Endothelial cell (in vitro differentiated cells): ENCODE results near the gene DOCK11. TPM values are rescaled to one million over a fixed set of nuclear protein-coding genes. Genes with fewer than 3 reads are reported as not detected.

Experiments
- DNase-seq: peaks from one replicate; pipeline ENCODE4 v3.0.0; 2021; ENCODE audit warnings: low spot score
- H3K27ac Mint-ChIP-seq: one replicate; pipeline ENCODE4 v1.8.0; 2021; ENCODE audit warnings: mixed read lengths, inconsistent platforms; ENCODE audit not compliant: unreplicated experiment
- H3K27me3 Mint-ChIP-seq: one replicate; pipeline ENCODE4 v1.8.0; 2021; ENCODE audit warnings: mild to moderate bottlenecking, moderate library complexity, mixed read lengths, inconsistent platforms; ENCODE audit not compliant: unreplicated experiment
- H3K36me3 Mint-ChIP-seq: one replicate; pipeline ENCODE4 v1.8.0; 2021; ENCODE audit warnings: mild to moderate bottlenecking, low read depth, mixed read lengths, inconsistent platforms; ENCODE audit not compliant: unreplicated experiment
- H3K4me1 Mint-ChIP-seq: one replicate; pipeline ENCODE4 v1.8.0; 2021; ENCODE audit warnings: mild to moderate bottlenecking, mixed read lengths, inconsistent platforms; ENCODE audit not compliant: unreplicated experiment
- H3K4me3 Mint-ChIP-seq: one replicate; pipeline ENCODE4 v1.8.0; 2021; ENCODE audit warnings: mild to moderate bottlenecking, mixed read lengths, inconsistent platforms; ENCODE audit not compliant: unreplicated experiment
- H3K9me3 Mint-ChIP-seq: one replicate; pipeline ENCODE4 v1.8.0; 2021; ENCODE audit warnings: mixed read lengths, inconsistent platforms; ENCODE audit not compliant: unreplicated experiment
- total RNA-seq: library from RNA; stranded (reverse); fragmentation: NEBNext Ultra II Directional; extraction: Animal tissue kit (Norgen Biotek cat#: 25700); gene quantifications from one replicate; pipeline ENCODE4 v1.2.1, GENCODE V29; 2021; ENCODE audit not compliant: unreplicated experiment
- TF ChIP-seq, protein P1 (sequence below): fragments of 200-600 bp; sonication (generic); IDR thresholded peaks from one replicate; pipeline ENCODE4 v1.5.0; 2021; ENCODE audit warnings: antibody characterized with exemption; ENCODE audit not compliant: unreplicated experiment

Gene DOCK11
- total RNA-seq, 1 donor from 2014 or later: 10.9 TPM

DNA sequence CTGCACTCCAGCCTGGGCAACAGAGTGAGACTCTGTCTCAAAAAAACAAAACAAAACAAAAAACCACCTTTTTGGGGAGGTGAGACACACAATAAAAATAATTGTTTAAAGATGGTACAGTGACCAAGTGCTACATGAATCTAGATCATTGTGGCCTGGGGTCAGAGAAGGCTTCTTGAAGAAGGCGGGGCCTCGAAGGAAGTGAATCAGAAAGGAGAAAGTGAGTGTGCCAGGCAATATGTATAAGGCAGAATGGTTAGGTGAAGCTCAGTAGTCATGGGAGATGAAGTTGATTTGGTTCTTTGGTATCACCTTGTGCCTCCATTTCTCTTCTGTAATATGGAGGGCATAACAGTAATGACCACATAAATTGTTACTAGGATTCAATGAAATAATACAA, 58.9 kb downstream of the DOCK11 start:
- H3K4me1 Mint-ChIP-seq: peaks cover 7% of the 10 kb centered on the region
- H3K27me3 Mint-ChIP-seq: peaks cover 1% of the 10 kb centered on the region
- no peak for DNase-seq
- H3K27ac Mint-ChIP-seq: no peak overlapping the region
- H3K9me3 Mint-ChIP-seq: no peaks in the 10 kb centered on the region
- H3K4me3 Mint-ChIP-seq: no peak overlapping the region
- TF ChIP-seq, protein P1, sequence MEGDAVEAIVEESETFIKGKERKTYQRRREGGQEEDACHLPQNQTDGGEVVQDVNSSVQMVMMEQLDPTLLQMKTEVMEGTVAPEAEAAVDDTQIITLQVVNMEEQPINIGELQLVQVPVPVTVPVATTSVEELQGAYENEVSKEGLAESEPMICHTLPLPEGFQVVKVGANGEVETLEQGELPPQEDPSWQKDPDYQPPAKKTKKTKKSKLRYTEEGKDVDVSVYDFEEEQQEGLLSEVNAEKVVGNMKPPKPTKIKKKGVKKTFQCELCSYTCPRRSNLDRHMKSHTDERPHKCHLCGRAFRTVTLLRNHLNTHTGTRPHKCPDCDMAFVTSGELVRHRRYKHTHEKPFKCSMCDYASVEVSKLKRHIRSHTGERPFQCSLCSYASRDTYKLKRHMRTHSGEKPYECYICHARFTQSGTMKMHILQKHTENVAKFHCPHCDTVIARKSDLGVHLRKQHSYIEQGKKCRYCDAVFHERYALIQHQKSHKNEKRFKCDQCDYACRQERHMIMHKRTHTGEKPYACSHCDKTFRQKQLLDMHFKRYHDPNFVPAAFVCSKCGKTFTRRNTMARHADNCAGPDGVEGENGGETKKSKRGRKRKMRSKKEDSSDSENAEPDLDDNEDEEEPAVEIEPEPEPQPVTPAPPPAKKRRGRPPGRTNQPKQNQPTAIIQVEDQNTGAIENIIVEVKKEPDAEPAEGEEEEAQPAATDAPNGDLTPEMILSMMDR: no peak
- no peaks in the 10 kb centered on the region for H3K36me3 Mint-ChIP-seq

DNA sequence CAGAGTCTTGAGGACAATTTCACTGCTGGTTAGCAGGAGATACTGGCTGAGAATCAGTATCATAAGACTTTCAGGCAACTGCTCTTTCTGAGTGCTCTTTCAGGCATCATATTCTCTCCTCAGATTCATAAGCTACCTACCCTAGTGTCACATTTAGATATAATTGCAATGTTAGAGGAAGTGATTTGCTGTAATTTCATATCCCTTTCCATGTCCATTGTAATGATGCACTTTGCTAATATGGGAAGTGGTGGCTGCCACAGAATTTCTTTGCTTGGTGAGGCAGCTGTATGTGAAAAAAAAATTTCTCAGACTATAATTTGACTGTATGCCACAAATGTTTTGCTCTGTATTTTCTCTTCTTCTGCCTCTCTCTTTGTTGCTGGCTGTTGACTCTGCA, 63.3 kb downstream of the DOCK11 start:
- Mint-ChIP-seq H3K27me3 (peaks cover 1% of the 10 kb centered on the region), H3K9me3 (no peaks in the 10 kb centered on the region), H3K27ac (no peak overlapping the region), H3K4me1 (peaks cover 17% of the 10 kb centered on the region), H3K36me3 (peaks cover 4% of the 10 kb centered on the region), H3K4me3 (no peak overlapping the region)
- no peak for DNase-seq
- TF ChIP-seq, protein P1: no peak

DNA sequence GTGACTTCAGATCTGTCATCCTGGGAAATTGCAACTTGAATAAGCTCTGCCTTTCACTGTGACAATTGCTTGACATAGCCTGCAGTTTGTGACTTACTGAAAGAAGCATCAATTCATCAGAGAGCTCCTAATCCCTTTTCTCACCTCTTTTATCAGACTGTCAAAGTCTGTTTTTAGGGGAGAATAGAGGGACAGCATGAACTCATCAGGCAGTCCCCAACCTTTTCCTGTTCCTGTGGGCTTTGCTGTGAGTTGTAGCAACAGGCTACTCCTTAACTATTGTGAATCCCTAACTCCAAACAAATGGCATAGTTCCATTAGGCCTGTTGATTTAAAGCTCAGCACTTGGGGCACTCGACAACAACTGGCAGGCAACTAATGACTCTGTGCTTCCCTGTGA, 64.9 kb downstream of the DOCK11 start:
- no peak for DNase-seq
- no peaks in the 10 kb centered on the region for H3K9me3 Mint-ChIP-seq
- TF ChIP-seq, protein P1: no peak
- peak overlapping the region; percentile 71 for H3K27ac Mint-ChIP-seq
- peaks cover 17% of the 10 kb centered on the region for H3K4me1 Mint-ChIP-seq
- peaks cover 1% of the 10 kb centered on the region for H3K27me3 Mint-ChIP-seq
- no peak overlapping the region for H3K4me3 Mint-ChIP-seq
- H3K36me3 Mint-ChIP-seq: peaks cover 4% of the 10 kb centered on the region

DNA sequence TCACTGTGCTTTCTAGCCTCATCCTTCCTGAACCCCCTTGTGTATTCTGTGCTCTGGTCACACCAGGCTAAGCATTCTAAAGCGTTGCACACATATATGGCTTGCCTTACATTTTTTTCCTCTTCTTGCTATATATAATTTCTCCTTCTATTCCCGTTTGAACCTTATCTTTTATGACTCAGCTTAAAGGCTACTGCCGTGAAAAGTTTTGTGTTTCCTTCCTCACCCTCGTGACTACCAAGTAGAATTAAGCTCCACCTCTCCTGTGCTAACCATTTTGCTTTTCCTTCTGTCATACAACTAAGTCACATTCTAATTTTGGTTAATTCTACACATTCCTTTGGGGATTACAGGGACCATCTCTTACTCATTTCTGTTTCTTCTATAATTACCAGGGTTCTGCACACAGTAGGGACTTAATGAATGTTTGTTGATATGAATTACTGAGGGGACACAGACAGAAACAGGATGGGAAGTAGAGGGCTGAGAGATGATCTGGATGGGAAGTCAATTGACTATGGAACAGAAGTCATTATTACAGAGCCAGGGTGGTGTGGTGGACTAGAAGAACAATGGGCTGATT, 67.1 kb downstream of the DOCK11 start:
- TF ChIP-seq, protein P1: no peak
- H3K4me3 Mint-ChIP-seq: no peak overlapping the region
- H3K27me3 Mint-ChIP-seq: no peaks in the 10 kb centered on the region
- H3K36me3 Mint-ChIP-seq: peaks cover 4% of the 10 kb centered on the region
- no peak for DNase-seq
- no peaks in the 10 kb centered on the region for H3K9me3 Mint-ChIP-seq
- peaks cover 10% of the 10 kb centered on the region for H3K4me1 Mint-ChIP-seq
- H3K27ac Mint-ChIP-seq: no peak overlapping the region

DNA sequence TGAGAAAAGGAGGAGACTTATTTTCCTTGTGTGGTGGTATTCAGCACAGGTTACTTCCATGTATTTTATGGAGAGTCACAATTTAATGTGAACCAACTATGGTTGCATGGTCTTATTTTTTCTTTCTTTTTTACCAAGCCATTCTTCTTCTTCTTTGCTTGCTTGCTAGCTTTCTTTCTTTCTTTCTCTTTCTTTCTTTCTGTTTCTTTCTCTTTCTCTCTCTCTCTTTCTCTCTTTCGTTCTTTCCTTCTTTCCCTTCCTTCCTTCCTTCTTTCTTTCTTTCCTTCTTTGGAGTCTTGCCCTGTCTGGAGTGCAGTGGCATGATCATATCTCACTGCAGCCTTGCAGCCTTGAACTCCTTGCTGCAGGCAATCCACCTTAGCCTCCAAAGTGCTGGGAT, 68.9 kb downstream of the DOCK11 start:
- Mint-ChIP-seq H3K36me3 (peaks cover 4% of the 10 kb centered on the region), H3K9me3 (no peaks in the 10 kb centered on the region), H3K4me1 (peaks cover 10% of the 10 kb centered on the region), H3K27ac (no peak overlapping the region), H3K27me3 (no peaks in the 10 kb centered on the region), H3K4me3 (no peak overlapping the region)
- TF ChIP-seq, protein P1: no peak
- DNase-seq: no peak
